ENCODE measurements around the gene GOLGA2. TPM values are rescaled to one million over a fixed set of nuclear protein-coding genes. Genes with fewer than 3 reads are reported as not detected.
A peak's percentile ranks its signal among the peaks of the same experiment; 100 is the strongest.
"Not testable (repeated sequence)": the region's sequence is repeated elsewhere in the genome, so short reads cannot be mapped to it uniquely, and the experiment has no call there.

The GOLGA2 gene
- polyA plus RNA-seq, 1 donor from 2014 or later: 10.3 TPM

- H3K36me3 Mint-ChIP-seq, H3K27me3 Mint-ChIP-seq, H3K9me3 Mint-ChIP-seq: not testable (repeated sequence)
- Mint-ChIP-seq H3K4me1 (peaks cover 12 to 18% (median 14%) of the 10 kb centered on the region in 3 donors), H3K4me3 (peak overlapping the region in 3 of 4 donors; percentile 27 to 59 (median 58)), H3K27ac (peak overlapping the region in 2 of 3 donors; percentile 11 to 54)
These were observed 3.6 kb upstream of the GOLGA2 start for GRCh38 chr9:128279088-128280073.

- Mint-ChIP-seq H3K4me1 (peaks cover 12 to 18% (median 17%) of the 10 kb centered on the region in 3 donors), H3K9me3 (no peaks in the 10 kb centered on the region), H3K36me3 (peaks cover 3% of the 10 kb centered on the region), H3K4me3 (peak overlapping the region; percentile 89 to 98 (median 96)), H3K27ac (peak overlapping the region; percentile 89 to 99 (median 97)), H3K27me3 (no peaks in the 10 kb centered on the region)
These were observed 915 bp upstream of the GOLGA2 start for GRCh38 chr9:128276574-128277270.

- H3K36me3 Mint-ChIP-seq: peaks cover 5% of the 10 kb centered on the region
- H3K27me3 Mint-ChIP-seq: no peaks in the 10 kb centered on the region
- peak within 1 kb of the TSS; percentile 89 to 99 (median 97) for H3K27ac Mint-ChIP-seq
- H3K9me3 Mint-ChIP-seq: no peaks in the 10 kb centered on the region
- H3K4me3 Mint-ChIP-seq: peak within 1 kb of the TSS; percentile 89 to 98 (median 96)
- peaks cover 12 to 18% (median 17%) of the 10 kb centered on the region in 3 donors for H3K4me1 Mint-ChIP-seq
These were observed 284 bp upstream of the GOLGA2 start, which contains the start of gene SWI5 for GRCh38 chr9:128276008-128276573. TSS of gene SWI5 (plus strand) at chr9:128276276.

- peaks cover 4% of the 10 kb centered on the region for H3K36me3 Mint-ChIP-seq
- peak overlapping the region in 1 of 3 donors; percentile 89 for H3K27ac Mint-ChIP-seq
- H3K27me3 Mint-ChIP-seq: no peaks in the 10 kb centered on the region
- no peaks in the 10 kb centered on the region for H3K9me3 Mint-ChIP-seq
- H3K4me1 Mint-ChIP-seq: peaks cover 12 to 18% (median 17%) of the 10 kb centered on the region in 3 donors
- peak overlapping the region; percentile 89 to 98 (median 96) for H3K4me3 Mint-ChIP-seq
These were observed 1.6 kb downstream of the GOLGA2 start for GRCh38 chr9:128274245-128274644.

- Mint-ChIP-seq H3K9me3 (no peaks in the 10 kb centered on the region), H3K27ac (no peak overlapping the region), H3K27me3 (no peaks in the 10 kb centered on the region), H3K4me1 (peaks cover 9 to 12% (median 12%) of the 10 kb centered on the region in 3 donors), H3K4me3 (no peak overlapping the region), H3K36me3 (peaks cover 4% of the 10 kb centered on the region)
These were observed 4.3 kb downstream of the GOLGA2 start for GRCh38 chr9:128271512-128271911.

- Mint-ChIP-seq H3K27ac (no peak overlapping the region), H3K27me3 (no peaks in the 10 kb centered on the region), H3K36me3 (peaks cover 4% of the 10 kb centered on the region), H3K9me3 (no peaks in the 10 kb centered on the region), H3K4me3 (peak overlapping the region in 1 of 4 donors; percentile 26), H3K4me1 (peaks cover 7 to 11% (median 9%) of the 10 kb centered on the region in 3 donors)
These were observed 4.7 kb downstream of the GOLGA2 start for GRCh38 chr9:128271112-128271511.

GRCh38 chr9:128266868-128267590, 8.8 kb downstream of the GOLGA2 start:
- H3K4me3 Mint-ChIP-seq: no peak overlapping the region
- no peaks in the 10 kb centered on the region for H3K27me3 Mint-ChIP-seq
- H3K4me1 Mint-ChIP-seq: no peaks in the 10 kb centered on the region
- H3K9me3 Mint-ChIP-seq: no peaks in the 10 kb centered on the region
- peak overlapping the region in 2 of 3 donors; percentile 56 to 84 for H3K27ac Mint-ChIP-seq
- H3K36me3 Mint-ChIP-seq: peaks cover 10% of the 10 kb centered on the region

GRCh38 chr9:128265348-128265847, 10.4 kb downstream of the GOLGA2 start:
- no peaks in the 10 kb centered on the region for H3K27me3 Mint-ChIP-seq
- H3K9me3 Mint-ChIP-seq: no peaks in the 10 kb centered on the region
- H3K4me3 Mint-ChIP-seq: no peak overlapping the region
- H3K36me3 Mint-ChIP-seq: peaks cover 8% of the 10 kb centered on the region
- peaks cover 0 to 2% (median 0%) of the 10 kb centered on the region in 3 donors for H3K4me1 Mint-ChIP-seq
- no peak overlapping the region for H3K27ac Mint-ChIP-seq

- Mint-ChIP-seq H3K27ac (peak overlapping the region in 1 of 3 donors; percentile 17), H3K36me3 (peaks cover 8% of the 10 kb centered on the region), H3K27me3 (no peaks in the 10 kb centered on the region), H3K4me3 (no peak overlapping the region), H3K4me1 (peaks cover 0 to 2% (median 0%) of the 10 kb centered on the region in 3 donors), H3K9me3 (no peaks in the 10 kb centered on the region)
These were observed 13.1 kb downstream of the GOLGA2 start for GRCh38 chr9:128262687-128263086.

- Mint-ChIP-seq H3K4me1 (peaks cover 0 to 2% (median 0%) of the 10 kb centered on the region in 3 donors), H3K36me3 (peaks cover 11% of the 10 kb centered on the region), H3K9me3 (no peaks in the 10 kb centered on the region), H3K27me3 (no peaks in the 10 kb centered on the region), H3K4me3 (no peak overlapping the region), H3K27ac (peak overlapping the region in 1 of 3 donors; percentile 86)
These were observed 15.5 kb downstream of the GOLGA2 start for GRCh38 chr9:128260340-128260739.

- Mint-ChIP-seq H3K4me3 (no peak overlapping the region), H3K4me1 (peaks cover 0 to 3% (median 0%) of the 10 kb centered on the region in 3 donors), H3K27ac (no peak overlapping the region), H3K27me3 (no peaks in the 10 kb centered on the region), H3K36me3 (peaks cover 11% of the 10 kb centered on the region), H3K9me3 (no peaks in the 10 kb centered on the region)
These were observed 16.7 kb downstream of the GOLGA2 start for GRCh38 chr9:128259156-128259555.

GRCh38 chr9:128258326-128258725, 17.5 kb downstream of the GOLGA2 start:
- Mint-ChIP-seq H3K27ac (no peak overlapping the region), H3K27me3 (peaks cover under 1% of the 10 kb centered on the region), H3K4me3 (no peak overlapping the region), H3K9me3 (no peaks in the 10 kb centered on the region), H3K4me1 (peaks cover 0 to 3% (median 0%) of the 10 kb centered on the region in 3 donors), H3K36me3 (peaks cover 11% of the 10 kb centered on the region)

GRCh38 chr9:128257907-128258306, 17.9 kb downstream of the GOLGA2 start:
- peaks cover 9% of the 10 kb centered on the region for H3K36me3 Mint-ChIP-seq
- H3K27ac Mint-ChIP-seq: no peak overlapping the region
- no peaks in the 10 kb centered on the region for H3K9me3 Mint-ChIP-seq
- H3K4me3 Mint-ChIP-seq: no peak overlapping the region
- H3K4me1 Mint-ChIP-seq: peaks cover 0 to 3% (median 1%) of the 10 kb centered on the region in 3 donors
- H3K27me3 Mint-ChIP-seq: peaks cover 4% of the 10 kb centered on the region
